Transverse colon (tissue), 4 donors: ENCODE measurements around the gene ATR. TPM values are rescaled to one million over a fixed set of nuclear protein-coding genes. Genes with fewer than 3 reads are reported as not detected.
A peak's percentile ranks its signal among the peaks of the same experiment; 100 is the strongest.
"Not testable (repeated sequence)": the region's sequence is repeated elsewhere in the genome, so short reads cannot be mapped to it uniquely, and the experiment has no call there.

Source experiments
- DNase-seq: peaks from one replicate; pipeline ENCODE4 v3.0.0-alpha.2; 2019
- H3K27ac ChIP-seq, 4 donors: fragments of 200-600 bp; sonication (generic); 2 replicates each; pipeline ENCODE4 v1.5.1; 2016 to 2018; ENCODE audit warnings: inconsistent platforms in 4 of 4
- H3K27me3 ChIP-seq: fragments of 200-600 bp; sonication (generic); 2 replicates; pipeline ENCODE4 v1.5.1; 2017; ENCODE audit warnings: inconsistent platforms
- H3K36me3 ChIP-seq, 4 donors: fragments of 200-600 bp; sonication (generic); 2 replicates each; pipeline ENCODE4 v1.5.1; 2017 to 2019; ENCODE audit warnings: inconsistent platforms in 4 of 4
- H3K4me1 ChIP-seq, 4 donors: fragments of 200-600 bp; sonication (generic); 2 replicates each; pipeline ENCODE4 v1.5.1; 2017 to 2020; ENCODE audit warnings: inconsistent platforms in 4 of 4
- H3K4me3 ChIP-seq, 4 donors: fragments of 200-600 bp; sonication (generic); 1 replicate in 1 of 4; 2 replicates in 3 of 4; pipeline versions ENCODE4 v1.5.1 to v1.6.1; 2017 to 2019; ENCODE audit warnings: inconsistent platforms in 4 of 4
- H3K9me3 ChIP-seq, 2 donors: fragments of 200-600 bp; sonication (generic); 2 replicates each; pipeline ENCODE4 v1.5.1; 2017 to 2019; ENCODE audit warnings: inconsistent platforms in 2 of 2
- CTCF ChIP-seq, 5 experiments: fragments of 200-600 bp in 3 of 5; fragments of 450-650 bp in 2 of 5; sonication (generic) in 3 of 5; IDR thresholded peaks; 1 replicate in 2 of 5; 2 replicates in 3 of 5; pipeline ENCODE4 v1.5.1; 2016 to 2017; ENCODE audit warnings: antibody characterized with exemption in 5 of 5, inconsistent platforms in 3 of 5, mild to moderate bottlenecking in 2 of 5, moderate library complexity in 1 of 5
- EP300 ChIP-seq: sonication (generic); formaldehyde crosslinking; IDR thresholded peaks from one replicate; pipeline ENCODE4 v1.6.1; 2017; ENCODE audit warnings: antibody characterized with exemption, low read depth
- POLR2A ChIP-seq: fragments of 450-650 bp; IDR thresholded peaks from one replicate; pipeline ENCODE4 v1.6.1; 2016; ENCODE audit warnings: antibody characterized with exemption, mild to moderate bottlenecking, moderate library complexity
- POLR2AphosphoS5 ChIP-seq, 3 donors: sonication (generic); formaldehyde crosslinking; IDR thresholded peaks; one replicate each; pipeline ENCODE4 v1.6.1; 2016; ENCODE audit warnings: antibody characterized with exemption in 3 of 3
- WGBS, 2 donors: methylation state at CpG; one replicate each; pipeline ENCODE4 v1.1.5; 2018; ENCODE audit warnings: low coverage in 1 of 2; 5-methylcytosine and 5-hydroxymethylcytosine counted together
- in situ Hi-C, 4 donors: fragments of 200-750 bp; cut with MboI; loops; one replicate each; pipeline versions ENCODE4 v1.15.0 to v1.15.1; 2017; ENCODE audit warnings: low sequenced_read_pairs in 3 of 4, low pct_ligation_motif_present in 1 of 4, low pct_unique_long_range_greater_than_20kb in 1 of 4
- intact Hi-C: fragments of 100-400 bp; cut with DNase I; formaldehyde crosslinking; loops from one replicate; pipeline ENCODE4 v1.15.1; 2023; ENCODE audit warnings: low total_unique reads
- total RNA-seq, 4 donors: library from RNA; depleted of rRNA; stranded (reverse); fragments of >200 nt; gene quantifications; one replicate each; pipeline ENCODE4 v1.1.0, GENCODE V29; 2016

ATR gene
- total RNA-seq, 4 donors from 2014 or later = 22.4 to 37.8 (median 25.3) TPM

DNA sequence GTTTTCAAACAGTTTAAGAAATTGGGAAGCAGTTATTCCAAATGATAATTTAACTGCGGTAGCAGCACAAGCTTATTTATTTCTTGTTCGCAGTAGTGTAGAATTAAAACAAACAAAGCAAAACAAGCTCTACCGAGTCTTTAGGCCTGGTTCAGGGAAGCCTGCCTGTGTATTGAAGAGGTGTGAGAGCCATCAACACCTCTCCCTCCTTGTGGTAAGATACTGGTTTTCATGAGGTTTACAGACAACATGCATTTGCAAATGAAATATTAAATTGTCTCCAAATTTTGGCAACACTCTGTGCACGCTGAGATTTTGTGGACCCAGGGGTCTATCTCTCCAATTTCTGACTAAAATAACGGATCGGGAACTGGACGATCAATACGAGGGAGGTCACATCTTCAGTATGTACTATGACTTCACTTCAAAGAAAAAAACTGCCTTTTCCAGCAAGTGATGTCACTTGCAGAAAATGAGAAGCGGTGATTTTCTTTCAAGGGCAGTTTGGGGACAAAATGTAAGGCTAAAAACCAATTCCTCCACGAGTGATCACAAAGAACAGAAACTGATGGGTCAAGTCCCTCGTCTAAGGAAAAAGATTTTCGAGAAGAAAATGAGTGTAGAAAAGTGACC is 721 bp downstream of the ATR start:
- Histone ChIP-seq H3K4me1 (peaks cover 14 to 43% (median 23%) of the 10 kb centered on the region in 4 donors), H3K9me3 (no peaks in the 10 kb centered on the region), H3K4me3 (peak overlapping the region; percentile 65 to 93 (median 89)), H3K27ac (peak overlapping the region; percentile 85 to 98 (median 92)), H3K36me3 (no peaks in the 10 kb centered on the region), H3K27me3 (no peaks in the 10 kb centered on the region)
- WGBS, 2 donors = 4 to 5% methylated on average over 12 of the region's 12 CpGs
- no peak for DNase-seq
- intact Hi-C loops (loop anchor here (5.0 to 10.0 kb wide), 2 partner anchors 427 to 1636 kb away; partner anchors contain the start of genes SLC25A36 and U2SURP), in situ Hi-C loops (loop anchor here in 1 of 4 donors (25.0 kb wide), 1 partner anchor 409 kb away; no protein-coding TSS in a partner anchor)
- TF ChIP-seq EP300 (no peak), CTCF (IDR thresholded peaks at IDR 0.05) (no peak), POLR2A (no peak), POLR2AphosphoS5 (IDR thresholded peaks at IDR 0.05) (no peak)

- H3K36me3 ChIP-seq = no peaks in the 10 kb centered on the region
Measured at GRCh38 chr3:142576792-142577191, 1.7 kb downstream of the ATR start.

GRCh38 chr3:142574665-142575064 is 3.9 kb downstream of the ATR start:
- Histone ChIP-seq H3K4me3 (no peak overlapping the region), H3K4me1 (peaks cover 12 to 40% (median 21%) of the 10 kb centered on the region in 4 donors), H3K27ac (no peak overlapping the region), H3K27me3 (no peaks in the 10 kb centered on the region), H3K9me3 (no peaks in the 10 kb centered on the region), H3K36me3 (no peaks in the 10 kb centered on the region)
- intact Hi-C loops = loop anchor here (5.0 to 10.0 kb wide), 2 partner anchors 430 to 1632 kb away; partner anchors contain the start of genes SLC25A36 and U2SURP
- in situ Hi-C loops = loop anchor here in 1 of 4 donors (25.0 kb wide), 1 partner anchor 413 kb away; no protein-coding TSS in a partner anchor
- 31% methylated on average over 1 of the region's 1 CpG; no CpG with 5 or more reads in 1 of the 2 donors for WGBS, 2 donors
- no peak for TF ChIP-seq POLR2A
- TF ChIP-seq CTCF (IDR thresholded peaks at IDR 0.05) = no peak
- TF ChIP-seq POLR2AphosphoS5 (IDR thresholded peaks at IDR 0.05) = no peak
- TF ChIP-seq EP300 = no peak
- no peak for DNase-seq

More at GRCh38 chr3:142576792-142577191, 1.7 kb downstream of the ATR start:
- no peak overlapping the region for H3K27ac ChIP-seq
- intact Hi-C loops (loop anchor here (5.0 to 10.0 kb wide), 2 partner anchors 428 to 1634 kb away; partner anchors contain the start of genes SLC25A36 and U2SURP), in situ Hi-C loops (loop anchor here in 1 of 4 donors (25.0 kb wide), 1 partner anchor 411 kb away; no protein-coding TSS in a partner anchor)
- peaks cover 14 to 43% (median 23%) of the 10 kb centered on the region in 4 donors for H3K4me1 ChIP-seq
- DNase-seq = no peak
- TF ChIP-seq POLR2A (no peak), CTCF (IDR thresholded peaks at IDR 0.05) (no peak), EP300 (no peak), POLR2AphosphoS5 (IDR thresholded peaks at IDR 0.05) (no peak)
- no peaks in the 10 kb centered on the region for H3K27me3 ChIP-seq
- no peaks in the 10 kb centered on the region for H3K9me3 ChIP-seq
- H3K4me3 ChIP-seq = no peak overlapping the region

- DNase-seq, in situ Hi-C loops, H3K4me3 ChIP-seq, H3K27me3 ChIP-seq, H3K36me3 ChIP-seq, H3K9me3 ChIP-seq, H3K27ac ChIP-seq: not testable (repeated sequence)
- 89 to 100% methylated on average over 1 to 3 of the region's 3 CpGs for WGBS, 2 donors
- intact Hi-C loops = loop anchor here (10.0 kb wide), 1 partner anchor 431 kb away; the partner anchor contains the start of gene U2SURP
- H3K4me1 ChIP-seq = peaks cover 8 to 36% (median 16%) of the 10 kb centered on the region in 4 donors
Measured at GRCh38 chr3:142574223-142574622, 4.3 kb downstream of the ATR start.

- H3K27ac ChIP-seq, DNase-seq, H3K4me3 ChIP-seq, in situ Hi-C loops, H3K36me3 ChIP-seq, intact Hi-C loops, H3K27me3 ChIP-seq, H3K4me1 ChIP-seq, H3K9me3 ChIP-seq: not testable (repeated sequence)
- WGBS, 2 donors = 89 to 95% methylated on average over 3 of the region's 3 CpGs
Measured at GRCh38 chr3:142569422-142569821, 9.1 kb downstream of the ATR start.
